DOHH2 (cell line): Measurements from ENCODE around the gene C17orf114.

Experiments
- EZH2phosphoT487 ChIP-seq: fragments of 200-600 bp; sonication (generic); IDR thresholded peaks from 2 replicates; pipeline ENCODE4 v1.6.1; 2017; ENCODE audit warnings: borderline replicate concordance, mild to moderate bottlenecking, antibody characterized with exemption, low read length, moderate library complexity, mixed read lengths
- TF ChIP-seq, protein P1 (sequence below): fragments of 200-600 bp; sonication (generic); IDR thresholded peaks from one replicate; pipeline ENCODE4 v1.5.1; 2014; ENCODE audit warnings: antibody characterized with exemption, mild to moderate bottlenecking, low read depth, low read length; ENCODE audit not compliant: poor library complexity, severe bottlenecking

GRCh38 chr17:4840893-4841242, 38.7 kb upstream of the C17orf114 start:
- TF ChIP-seq, protein P1, sequence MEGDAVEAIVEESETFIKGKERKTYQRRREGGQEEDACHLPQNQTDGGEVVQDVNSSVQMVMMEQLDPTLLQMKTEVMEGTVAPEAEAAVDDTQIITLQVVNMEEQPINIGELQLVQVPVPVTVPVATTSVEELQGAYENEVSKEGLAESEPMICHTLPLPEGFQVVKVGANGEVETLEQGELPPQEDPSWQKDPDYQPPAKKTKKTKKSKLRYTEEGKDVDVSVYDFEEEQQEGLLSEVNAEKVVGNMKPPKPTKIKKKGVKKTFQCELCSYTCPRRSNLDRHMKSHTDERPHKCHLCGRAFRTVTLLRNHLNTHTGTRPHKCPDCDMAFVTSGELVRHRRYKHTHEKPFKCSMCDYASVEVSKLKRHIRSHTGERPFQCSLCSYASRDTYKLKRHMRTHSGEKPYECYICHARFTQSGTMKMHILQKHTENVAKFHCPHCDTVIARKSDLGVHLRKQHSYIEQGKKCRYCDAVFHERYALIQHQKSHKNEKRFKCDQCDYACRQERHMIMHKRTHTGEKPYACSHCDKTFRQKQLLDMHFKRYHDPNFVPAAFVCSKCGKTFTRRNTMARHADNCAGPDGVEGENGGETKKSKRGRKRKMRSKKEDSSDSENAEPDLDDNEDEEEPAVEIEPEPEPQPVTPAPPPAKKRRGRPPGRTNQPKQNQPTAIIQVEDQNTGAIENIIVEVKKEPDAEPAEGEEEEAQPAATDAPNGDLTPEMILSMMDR: no peak
- no peak for TF ChIP-seq EZH2phosphoT487
